ENCODE measurements around the gene TNFAIP3.

The TNFAIP3 gene

DNA sequence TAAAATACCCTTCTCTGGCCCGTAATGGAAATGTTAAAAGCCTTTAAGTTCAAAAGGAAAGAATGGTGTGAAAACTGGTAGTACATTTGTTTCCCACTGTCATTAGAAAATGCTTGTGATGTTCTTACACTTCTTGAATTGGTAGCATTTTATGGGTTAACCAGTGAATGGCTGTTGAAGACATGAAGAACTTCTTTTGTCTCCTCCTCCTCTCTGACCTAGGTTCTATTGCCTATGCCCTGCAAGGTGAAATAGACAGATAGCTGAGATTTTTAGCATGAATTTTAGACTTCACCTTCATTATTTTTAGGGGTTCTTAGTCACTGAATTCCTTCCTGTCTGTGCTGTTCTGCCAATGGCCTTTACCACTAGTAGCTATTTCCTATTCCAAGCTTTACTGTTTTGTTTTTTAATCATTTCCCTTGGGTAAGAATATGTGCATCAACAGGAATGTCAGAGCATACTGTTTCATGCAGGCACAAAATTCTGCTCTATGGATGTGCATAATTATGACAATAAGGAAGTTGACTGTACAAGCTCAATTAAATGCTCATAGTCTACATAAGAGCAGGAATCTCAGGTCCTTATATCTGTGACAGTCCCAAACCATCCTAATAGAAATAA is 4.9 kb downstream of the TNFAIP3 start:
- Histone ChIP-seq H3K36me3 (ENCODE audit: insufficient read depth, low read length) (peaks cover 49% of the 10 kb centered on the region), H3K79me2 (ENCODE audit: control insufficient read depth, insufficient read depth, low read length, unreplicated experiment) (peaks cover 87% of the 10 kb centered on the region), H3K4me3 (ENCODE audit: low read depth, low read length) (peak overlapping the region; percentile 95), H3K27ac (ENCODE audit: low read depth, low read length) (peak overlapping the region; percentile 93), H2AFZ (ENCODE audit: low read length, unreplicated experiment) (no peak overlapping the region), H3K27me3 (ENCODE audit: insufficient read depth, low read length) (no peaks in the 10 kb centered on the region), H3K4me1 (ENCODE audit: control insufficient read depth, insufficient read depth, low read length, unreplicated experiment) (peaks cover 36% of the 10 kb centered on the region)

DNA sequence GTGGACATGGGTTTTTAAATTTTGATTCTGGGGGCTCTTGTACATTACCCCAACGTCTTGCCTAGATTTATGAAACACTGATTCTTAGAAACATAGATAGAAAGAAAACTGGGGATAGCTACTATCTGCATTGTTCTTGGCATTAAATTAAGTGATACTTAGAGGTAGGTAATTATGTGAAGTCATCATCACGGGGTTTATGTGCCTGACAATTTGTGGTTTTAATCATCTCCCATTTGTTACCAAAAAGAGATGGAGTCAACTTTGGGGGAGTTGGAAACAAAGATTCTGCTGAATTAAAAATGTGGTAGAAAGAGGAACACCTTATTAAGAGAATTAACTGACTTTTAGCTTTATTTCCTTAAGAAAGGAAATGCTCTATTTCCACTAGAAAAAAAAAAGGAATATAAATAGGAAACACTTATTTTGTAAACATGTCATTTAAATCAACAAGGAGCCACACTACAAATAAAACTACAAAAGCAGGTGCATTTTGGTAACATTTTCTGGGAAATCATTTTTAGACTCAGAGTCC is 5.6 kb downstream of the TNFAIP3 start:
- Histone ChIP-seq H3K27ac (ENCODE audit: low read depth, low read length) (peak overlapping the region; percentile 93), H3K4me3 (ENCODE audit: low read depth, low read length) (peak overlapping the region; percentile 95), H2AFZ (ENCODE audit: low read length, unreplicated experiment) (no peak overlapping the region), H3K4me1 (ENCODE audit: control insufficient read depth, insufficient read depth, low read length, unreplicated experiment) (peaks cover 43% of the 10 kb centered on the region), H3K27me3 (ENCODE audit: insufficient read depth, low read length) (no peaks in the 10 kb centered on the region), H3K79me2 (ENCODE audit: control insufficient read depth, insufficient read depth, low read length, unreplicated experiment) (peaks cover 88% of the 10 kb centered on the region), H3K36me3 (ENCODE audit: insufficient read depth, low read length) (peaks cover 56% of the 10 kb centered on the region)

DNA sequence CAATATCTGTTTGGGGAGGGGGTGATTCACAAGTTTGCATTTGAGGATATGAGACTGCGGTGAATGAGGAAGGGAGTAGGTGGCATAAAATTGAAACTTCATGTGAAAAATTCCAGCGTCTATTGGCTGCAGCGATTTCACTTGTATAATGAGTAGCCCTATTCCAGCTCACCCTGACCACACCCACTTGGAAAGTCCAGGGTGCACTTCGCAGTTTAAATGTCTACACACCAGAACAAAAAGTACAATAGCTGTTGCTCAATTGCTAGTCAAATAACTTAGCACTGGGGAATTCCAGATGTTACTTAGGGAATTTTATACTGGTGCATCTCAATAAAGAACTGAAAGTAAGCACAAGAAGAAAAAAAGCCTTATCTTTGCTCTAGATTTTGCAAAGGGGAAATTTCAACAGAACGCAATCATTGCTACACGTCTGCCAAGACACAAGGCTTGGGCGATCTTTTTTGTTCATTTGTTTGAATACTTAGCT is 6.3 kb downstream of the TNFAIP3 start:
- no peak overlapping the region for H2AFZ ChIP-seq (ENCODE audit: low read length, unreplicated experiment)
- H3K79me2 ChIP-seq (ENCODE audit: control insufficient read depth, insufficient read depth, low read length, unreplicated experiment), result peaks cover 87% of the 10 kb centered on the region
- peak overlapping the region; percentile 95 for H3K4me3 ChIP-seq (ENCODE audit: low read depth, low read length)
- peaks cover 48% of the 10 kb centered on the region for H3K4me1 ChIP-seq (ENCODE audit: control insufficient read depth, insufficient read depth, low read length, unreplicated experiment)
- peak overlapping the region; percentile 93 for H3K27ac ChIP-seq (ENCODE audit: low read depth, low read length)
- peaks cover 63% of the 10 kb centered on the region for H3K36me3 ChIP-seq (ENCODE audit: insufficient read depth, low read length)
- no peaks in the 10 kb centered on the region for H3K27me3 ChIP-seq (ENCODE audit: insufficient read depth, low read length)

DNA sequence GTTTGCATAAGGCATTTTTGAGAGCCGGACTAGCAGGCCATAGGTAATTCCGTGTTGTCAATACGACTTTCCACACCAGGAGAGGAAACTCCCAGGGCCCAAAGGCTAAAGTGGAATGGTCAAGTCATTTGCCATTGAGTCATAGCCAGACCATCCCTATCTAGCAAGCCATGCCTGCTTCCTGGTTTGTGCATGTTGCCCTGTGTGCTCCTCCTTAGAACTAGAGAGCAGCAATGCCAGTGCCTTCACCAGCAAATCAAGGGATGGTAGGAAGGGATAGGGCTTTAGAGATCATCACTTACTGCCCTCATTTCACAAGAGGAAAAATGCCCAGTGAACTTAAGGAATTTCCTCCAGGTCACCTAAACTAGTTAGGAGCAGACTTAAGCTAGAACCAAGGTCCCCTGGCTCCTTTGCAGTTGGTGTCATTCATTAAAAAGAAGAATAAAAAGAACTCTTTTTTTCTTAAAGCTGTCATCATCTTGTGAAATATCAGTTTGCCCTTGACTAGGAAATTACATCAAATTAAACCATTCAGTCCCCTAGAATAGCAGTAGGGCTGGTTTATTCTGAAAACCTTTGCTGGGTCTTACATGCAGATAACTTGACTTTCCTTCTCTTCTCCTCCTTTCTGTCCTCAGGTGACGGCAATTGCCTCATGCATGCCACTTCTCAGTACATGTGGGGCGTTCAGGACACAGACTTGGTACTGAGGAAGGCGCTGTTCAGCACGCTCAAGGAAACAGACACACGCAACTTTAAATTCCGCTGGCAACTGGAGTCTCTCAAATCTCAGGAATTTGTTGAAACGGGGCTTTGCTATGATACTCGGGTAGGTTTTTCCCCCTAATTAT is 7.4 kb downstream of the TNFAIP3 start:
- H3K36me3 ChIP-seq (ENCODE audit: insufficient read depth, low read length), result peaks cover 68% of the 10 kb centered on the region
- H3K27me3 ChIP-seq (ENCODE audit: insufficient read depth, low read length), result no peaks in the 10 kb centered on the region
- peak overlapping the region; percentile 95 for H3K4me3 ChIP-seq (ENCODE audit: low read depth, low read length)
- no peak overlapping the region for H2AFZ ChIP-seq (ENCODE audit: low read length, unreplicated experiment)
- H3K27ac ChIP-seq (ENCODE audit: low read depth, low read length), result peak overlapping the region; percentile 93
- peaks cover 59% of the 10 kb centered on the region for H3K4me1 ChIP-seq (ENCODE audit: control insufficient read depth, insufficient read depth, low read length, unreplicated experiment)
- H3K79me2 ChIP-seq (ENCODE audit: control insufficient read depth, insufficient read depth, low read length, unreplicated experiment), result peaks cover 81% of the 10 kb centered on the region

DNA sequence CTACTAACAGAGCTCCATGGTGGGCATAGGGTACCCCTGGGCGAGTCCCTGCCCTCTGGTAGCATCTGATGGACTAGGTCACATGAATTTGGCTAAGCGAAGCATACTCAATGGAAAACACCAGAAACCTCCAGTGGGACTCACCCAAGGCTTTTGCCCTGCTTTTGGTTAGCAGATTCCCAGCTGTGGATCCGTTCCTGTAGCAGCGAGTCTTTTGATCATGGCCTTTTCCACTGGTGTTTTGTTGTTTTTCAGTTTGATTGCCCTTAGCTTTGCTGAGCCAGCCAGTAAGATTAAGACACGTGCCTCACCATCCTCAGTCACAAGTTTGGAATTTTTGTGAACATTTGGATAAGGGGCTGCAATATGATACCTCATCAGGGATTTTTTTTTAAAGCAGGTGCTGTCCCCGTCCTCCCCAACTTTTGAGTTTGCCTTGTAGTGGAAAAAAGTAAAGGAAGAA is 8.0 kb downstream of the TNFAIP3 start:
- peaks cover 77% of the 10 kb centered on the region for H3K79me2 ChIP-seq (ENCODE audit: control insufficient read depth, insufficient read depth, low read length, unreplicated experiment)
- H2AFZ ChIP-seq (ENCODE audit: low read length, unreplicated experiment), result no peak overlapping the region
- H3K36me3 ChIP-seq (ENCODE audit: insufficient read depth, low read length), result peaks cover 73% of the 10 kb centered on the region
- no peaks in the 10 kb centered on the region for H3K27me3 ChIP-seq (ENCODE audit: insufficient read depth, low read length)
- H3K4me1 ChIP-seq (ENCODE audit: control insufficient read depth, insufficient read depth, low read length, unreplicated experiment), result peaks cover 65% of the 10 kb centered on the region
- peak overlapping the region; percentile 93 for H3K27ac ChIP-seq (ENCODE audit: low read depth, low read length)
- no peak overlapping the region for H3K4me3 ChIP-seq (ENCODE audit: low read depth, low read length)

DNA sequence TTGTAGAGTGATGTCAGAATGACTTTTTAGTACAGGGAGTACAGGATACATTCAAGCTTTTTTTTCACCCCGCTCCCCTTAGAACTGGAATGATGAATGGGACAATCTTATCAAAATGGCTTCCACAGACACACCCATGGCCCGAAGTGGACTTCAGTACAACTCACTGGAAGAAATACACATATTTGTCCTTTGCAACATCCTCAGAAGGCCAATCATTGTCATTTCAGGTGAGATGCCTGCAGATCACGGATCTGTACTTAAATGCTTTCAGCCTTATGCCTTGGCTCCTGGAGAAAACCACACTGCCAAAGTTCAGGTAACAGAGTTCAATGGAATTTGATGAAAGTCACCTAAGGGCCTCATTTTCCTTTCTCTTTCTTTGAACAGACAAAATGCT is 8.5 kb downstream of the TNFAIP3 start:
- H3K4me1 ChIP-seq (ENCODE audit: control insufficient read depth, insufficient read depth, low read length, unreplicated experiment), result peaks cover 69% of the 10 kb centered on the region
- H3K27ac ChIP-seq (ENCODE audit: low read depth, low read length), result peak overlapping the region; percentile 93
- H3K4me3 ChIP-seq (ENCODE audit: low read depth, low read length), result no peak overlapping the region
- H3K27me3 ChIP-seq (ENCODE audit: insufficient read depth, low read length), result no peaks in the 10 kb centered on the region
- no peak overlapping the region for H2AFZ ChIP-seq (ENCODE audit: low read length, unreplicated experiment)
- peaks cover 74% of the 10 kb centered on the region for H3K79me2 ChIP-seq (ENCODE audit: control insufficient read depth, insufficient read depth, low read length, unreplicated experiment)
- H3K36me3 ChIP-seq (ENCODE audit: insufficient read depth, low read length), result peaks cover 76% of the 10 kb centered on the region

DNA sequence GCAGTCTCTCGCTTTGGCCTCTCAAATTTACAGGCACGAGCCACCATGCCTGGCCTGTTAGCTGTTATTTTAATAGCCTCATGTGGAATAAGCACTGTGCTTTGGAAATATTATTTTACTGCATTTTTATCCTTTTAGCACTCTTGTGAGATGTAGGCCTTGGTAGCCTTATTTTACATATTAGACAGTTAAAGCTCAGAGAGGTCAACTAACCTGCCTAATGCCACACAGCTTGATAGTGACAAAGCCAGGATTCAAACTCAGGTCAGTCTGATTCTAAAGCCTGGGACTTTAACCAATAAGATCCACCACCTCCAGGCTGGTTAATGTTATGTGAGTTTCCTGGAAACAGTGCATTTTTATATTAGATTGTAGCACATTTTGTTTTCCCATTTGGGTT is 9.5 kb downstream of the TNFAIP3 start:
- H3K4me1 ChIP-seq (ENCODE audit: control insufficient read depth, insufficient read depth, low read length, unreplicated experiment), result peaks cover 74% of the 10 kb centered on the region
- H3K79me2 ChIP-seq (ENCODE audit: control insufficient read depth, insufficient read depth, low read length, unreplicated experiment), result peaks cover 65% of the 10 kb centered on the region
- peaks cover 77% of the 10 kb centered on the region for H3K36me3 ChIP-seq (ENCODE audit: insufficient read depth, low read length)
- no peak overlapping the region for H3K4me3 ChIP-seq (ENCODE audit: low read depth, low read length)
- no peak overlapping the region for H2AFZ ChIP-seq (ENCODE audit: low read length, unreplicated experiment)
- no peaks in the 10 kb centered on the region for H3K27me3 ChIP-seq (ENCODE audit: insufficient read depth, low read length)
- H3K27ac ChIP-seq (ENCODE audit: low read depth, low read length), result peak overlapping the region; percentile 66

DNA sequence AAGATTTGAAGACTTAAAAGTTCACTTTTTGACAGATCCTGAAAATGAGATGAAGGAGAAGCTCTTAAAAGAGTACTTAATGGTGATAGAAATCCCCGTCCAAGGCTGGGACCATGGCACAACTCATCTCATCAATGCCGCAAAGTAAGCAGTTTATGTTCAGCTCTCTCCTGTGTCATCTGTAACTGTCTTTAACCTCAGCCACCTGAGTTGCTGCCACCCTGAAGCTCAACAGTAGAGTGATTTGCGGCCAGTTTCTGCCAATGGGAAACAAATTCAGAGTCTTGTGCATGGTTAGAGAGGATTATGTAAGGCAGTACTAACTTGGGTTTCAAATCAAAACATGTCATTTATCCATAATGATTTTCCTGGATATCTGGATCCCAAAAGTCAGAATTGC is 10.1 kb downstream of the TNFAIP3 start:
- Histone ChIP-seq H3K4me1 (ENCODE audit: control insufficient read depth, insufficient read depth, low read length, unreplicated experiment) (peaks cover 79% of the 10 kb centered on the region), H2AFZ (ENCODE audit: low read length, unreplicated experiment) (no peak overlapping the region), H3K36me3 (ENCODE audit: insufficient read depth, low read length) (peaks cover 80% of the 10 kb centered on the region), H3K27me3 (ENCODE audit: insufficient read depth, low read length) (no peaks in the 10 kb centered on the region), H3K4me3 (ENCODE audit: low read depth, low read length) (no peak overlapping the region), H3K79me2 (ENCODE audit: control insufficient read depth, insufficient read depth, low read length, unreplicated experiment) (peaks cover 60% of the 10 kb centered on the region), H3K27ac (ENCODE audit: low read depth, low read length) (peak overlapping the region; percentile 66)

DNA sequence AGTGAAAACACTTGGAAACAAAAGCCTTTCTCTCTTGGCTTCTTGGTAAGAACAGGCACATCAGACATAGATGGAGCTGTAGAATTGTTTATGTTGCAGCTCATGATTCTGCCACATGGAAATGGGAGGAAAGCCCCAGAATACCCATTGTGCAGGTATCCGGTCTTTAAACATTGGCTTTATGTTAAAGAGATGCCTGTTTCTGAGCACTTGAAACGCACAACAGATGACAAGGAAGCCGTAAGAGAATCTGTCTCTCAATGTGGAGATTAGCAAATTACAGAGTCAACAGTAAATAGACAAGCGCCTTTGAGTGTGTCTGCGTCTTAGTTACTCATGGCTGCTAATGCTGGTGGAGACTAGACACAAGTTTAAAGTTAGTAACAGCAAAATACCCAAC is 10.5 kb downstream of the TNFAIP3 start:
- Histone ChIP-seq H3K27ac (ENCODE audit: low read depth, low read length) (peak overlapping the region; percentile 66), H3K79me2 (ENCODE audit: control insufficient read depth, insufficient read depth, low read length, unreplicated experiment) (peaks cover 55% of the 10 kb centered on the region), H3K36me3 (ENCODE audit: insufficient read depth, low read length) (peaks cover 80% of the 10 kb centered on the region), H3K4me1 (ENCODE audit: control insufficient read depth, insufficient read depth, low read length, unreplicated experiment) (peaks cover 79% of the 10 kb centered on the region), H3K27me3 (ENCODE audit: insufficient read depth, low read length) (no peaks in the 10 kb centered on the region), H3K4me3 (ENCODE audit: low read depth, low read length) (no peak overlapping the region), H2AFZ (ENCODE audit: low read length, unreplicated experiment) (no peak overlapping the region)

DNA sequence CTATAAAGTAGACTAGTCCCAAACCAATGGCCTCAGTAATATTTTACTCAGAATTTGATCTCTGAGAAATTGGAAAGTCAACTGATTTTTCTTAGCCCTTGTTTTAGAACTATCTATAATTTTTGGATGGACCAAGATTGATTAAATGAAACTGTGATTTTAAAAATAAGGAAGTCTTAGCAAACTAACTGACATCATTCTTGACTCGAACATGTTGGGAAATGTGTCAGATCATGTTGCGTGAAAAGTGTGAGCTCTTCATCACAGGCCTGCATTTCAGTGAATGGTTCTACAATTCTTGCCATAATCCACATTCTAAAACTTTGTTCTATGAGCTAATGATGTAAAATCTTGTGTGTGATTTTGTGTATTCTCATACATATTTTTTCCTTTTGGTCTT is 11.0 kb downstream of the TNFAIP3 start:
- Histone ChIP-seq H3K4me3 (ENCODE audit: low read depth, low read length) (no peak overlapping the region), H3K4me1 (ENCODE audit: control insufficient read depth, insufficient read depth, low read length, unreplicated experiment) (peaks cover 82% of the 10 kb centered on the region), H3K36me3 (ENCODE audit: insufficient read depth, low read length) (peaks cover 76% of the 10 kb centered on the region), H3K27me3 (ENCODE audit: insufficient read depth, low read length) (no peaks in the 10 kb centered on the region), H3K27ac (ENCODE audit: low read depth, low read length) (peak overlapping the region; percentile 66), H2AFZ (ENCODE audit: low read length, unreplicated experiment) (no peak overlapping the region), H3K79me2 (ENCODE audit: control insufficient read depth, insufficient read depth, low read length, unreplicated experiment) (peaks cover 51% of the 10 kb centered on the region)
